ENCODE measurements around the gene MVD. TPM values are rescaled to one million over a fixed set of nuclear protein-coding genes. Genes with fewer than 3 reads are reported as not detected.

The MVD gene
- total and polyA plus RNA-seq, 10 of the 15 experiments (the other 5 are each of a cell fraction or from before 2014, with no cell fraction given), result 5.0 to 147 (median 65.0) TPM

- TF ChIP-seq MEF2B (IDR thresholded peaks at IDR 0.05; ENCODE audit: partially characterized antibody, poor library complexity, severe bottlenecking), result no peak
- TF ChIP-seq, protein P1, sequence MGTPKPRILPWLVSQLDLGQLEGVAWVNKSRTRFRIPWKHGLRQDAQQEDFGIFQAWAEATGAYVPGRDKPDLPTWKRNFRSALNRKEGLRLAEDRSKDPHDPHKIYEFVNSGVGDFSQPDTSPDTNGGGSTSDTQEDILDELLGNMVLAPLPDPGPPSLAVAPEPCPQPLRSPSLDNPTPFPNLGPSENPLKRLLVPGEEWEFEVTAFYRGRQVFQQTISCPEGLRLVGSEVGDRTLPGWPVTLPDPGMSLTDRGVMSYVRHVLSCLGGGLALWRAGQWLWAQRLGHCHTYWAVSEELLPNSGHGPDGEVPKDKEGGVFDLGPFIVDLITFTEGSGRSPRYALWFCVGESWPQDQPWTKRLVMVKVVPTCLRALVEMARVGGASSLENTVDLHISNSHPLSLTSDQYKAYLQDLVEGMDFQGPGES (IDR thresholded peaks at IDR 0.05), result no peak
Observed at GRCh38 chr16:88665148-88665547, 2.3 kb upstream of the MVD start (continued).

DNA sequence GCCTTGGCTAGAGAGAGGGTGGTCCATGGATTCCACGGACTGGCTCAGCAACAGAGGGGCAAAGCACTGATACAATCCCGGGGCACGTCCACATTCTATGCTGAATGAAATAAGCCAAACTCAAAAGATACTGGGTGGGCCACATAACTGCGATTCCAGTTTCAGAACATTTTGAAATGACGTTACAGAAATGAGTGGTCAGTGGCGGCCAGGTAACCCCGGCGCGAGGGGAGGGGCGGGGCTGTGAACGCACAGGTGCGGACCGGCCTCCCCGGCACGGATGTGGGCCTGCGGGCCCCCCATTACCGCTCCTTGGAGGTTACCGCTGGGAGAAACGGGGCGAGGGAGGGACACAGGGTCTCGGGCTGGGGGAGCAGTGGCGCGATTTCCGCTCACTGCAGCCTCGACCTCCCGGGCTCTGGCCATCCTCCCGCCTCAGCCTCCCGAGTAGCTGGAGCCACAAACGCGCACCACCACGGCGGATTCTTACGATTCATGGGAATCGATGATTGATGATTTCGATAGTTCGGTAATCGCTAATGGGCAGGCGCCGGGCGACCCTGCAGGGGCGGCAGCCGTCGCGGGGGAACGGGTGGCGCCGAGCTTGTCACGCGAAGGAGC is 559 bp downstream of the MVD start:
- DNase-seq (ENCODE audit: low read depth, low spot score), result no peak
- intact Hi-C loops (cut with micrococcal nuclease; ENCODE audit: unreplicated experiment), result no loop called here
- TF ChIP-seq, protein P2, sequence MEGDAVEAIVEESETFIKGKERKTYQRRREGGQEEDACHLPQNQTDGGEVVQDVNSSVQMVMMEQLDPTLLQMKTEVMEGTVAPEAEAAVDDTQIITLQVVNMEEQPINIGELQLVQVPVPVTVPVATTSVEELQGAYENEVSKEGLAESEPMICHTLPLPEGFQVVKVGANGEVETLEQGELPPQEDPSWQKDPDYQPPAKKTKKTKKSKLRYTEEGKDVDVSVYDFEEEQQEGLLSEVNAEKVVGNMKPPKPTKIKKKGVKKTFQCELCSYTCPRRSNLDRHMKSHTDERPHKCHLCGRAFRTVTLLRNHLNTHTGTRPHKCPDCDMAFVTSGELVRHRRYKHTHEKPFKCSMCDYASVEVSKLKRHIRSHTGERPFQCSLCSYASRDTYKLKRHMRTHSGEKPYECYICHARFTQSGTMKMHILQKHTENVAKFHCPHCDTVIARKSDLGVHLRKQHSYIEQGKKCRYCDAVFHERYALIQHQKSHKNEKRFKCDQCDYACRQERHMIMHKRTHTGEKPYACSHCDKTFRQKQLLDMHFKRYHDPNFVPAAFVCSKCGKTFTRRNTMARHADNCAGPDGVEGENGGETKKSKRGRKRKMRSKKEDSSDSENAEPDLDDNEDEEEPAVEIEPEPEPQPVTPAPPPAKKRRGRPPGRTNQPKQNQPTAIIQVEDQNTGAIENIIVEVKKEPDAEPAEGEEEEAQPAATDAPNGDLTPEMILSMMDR (IDR thresholded peaks at IDR 0.05 in 2 of 3, conservative IDR thresholded peaks at IDR 0.05 in 1 of 3; ENCODE audit: control insufficient read depth in 2 of 3, extremely low read depth in 1 of 3, insufficient read depth in 1 of 3, low read depth in 3 of 3, low read length in 3 of 3), result no peak
- TF ChIP-seq CREM (IDR thresholded peaks at IDR 0.05; ENCODE audit: low read depth) (peak; percentile 17; the same call in 1 of the 2 replicates), DPF2 (IDR thresholded peaks at IDR 0.05) (peak; percentile 66; the same call in 1 of the 2 replicates), RUNX3 (IDR thresholded peaks at IDR 0.05; ENCODE audit: low read length) (peak; percentile 26; the same call in 1 of the 2 replicates), SREBF1 (IDR thresholded peaks at IDR 0.05; ENCODE audit: low read length) (no peak), TBL1XR1 (IDR thresholded peaks at IDR 0.05; ENCODE audit: low read depth, low read length) (no peak), EGR1 (IDR thresholded peaks at IDR 0.05; ENCODE audit: borderline replicate concordance in 1 of 2, low read depth in 2 of 2, low read length in 2 of 2) (peak in 1 of 2 experiments; percentile 40; a peak in 1 of 3 replicates), SRF (IDR thresholded peaks at IDR 0.05; ENCODE audit: low read depth in 2 of 2, low read length in 2 of 2) (peak in 1 of 2 experiments; percentile 61; a peak in 1 of 4 replicates), TCF3 (IDR thresholded peaks at IDR 0.05; ENCODE audit: borderline replicate concordance, insufficient read depth, low read depth, low read length) (0 out of 2 replicates have a peak, but pooled peaks have one; percentile 27), MLLT1 (IDR thresholded peaks at IDR 0.05) (peak; percentile 49; the same call in 1 of the 2 replicates), EED (IDR thresholded peaks at IDR 0.05; ENCODE audit: low read depth) (no peak), RBBP5 (conservative IDR thresholded peaks at IDR 0.05) (no peak)

More for the DNA sequence above, 559 bp downstream of the MVD start:
- Histone ChIP-seq H3K27me3 (replicated peaks in 1 of 2; ENCODE audit: control insufficient read depth in 2 of 2, insufficient read depth in 2 of 2, low read length in 1 of 2) (no peaks in the 10 kb centered on the region), H3K79me2 (ENCODE audit: control insufficient read depth, insufficient read depth, low read length) (peaks cover 47% of the 10 kb centered on the region), H2AFZ (ENCODE audit: control insufficient read depth, low read depth, low read length) (peak overlapping the region; percentile 49), H3K4me1 (ENCODE audit: control insufficient read depth, insufficient read depth, low read length) (peaks cover 6% of the 10 kb centered on the region; the same call in 1 of the 2 replicates), H3K9me3 (replicated peaks; ENCODE audit: control insufficient read depth, insufficient read depth, low read length) (no peaks in the 10 kb centered on the region), H3K4me2 (ENCODE audit: control insufficient read depth, insufficient read depth) (peak overlapping the region; percentile 61), H3K4me3 (peak overlapping the region; percentile 84), H3K36me3 (ENCODE audit: control insufficient read depth in 2 of 2, insufficient read depth in 2 of 2, low read length in 1 of 2) (peaks cover 4 to 10% of the 10 kb centered on the region in 2 experiments; a peak in 3 of 4 replicates), H4K20me1 (ENCODE audit: control insufficient read depth, insufficient read depth) (no peaks in the 10 kb centered on the region), H3K9ac (ENCODE audit: control insufficient read depth, insufficient read depth, low read length) (peak overlapping the region; percentile 72), H3K27ac (ENCODE audit: control insufficient read depth, insufficient read depth) (peak overlapping the region; percentile 78)
- FAIRE-seq (no peak), ATAC-seq (peak; percentile 11)
- RAD21 ChIA-PET (ENCODE audit: unreplicated experiment), result interaction anchor here (1.3 to 1.9 kb wide), 2 partner anchors 23 to 45 kb away, joined by 3 to 6 read pairs; no protein-coding TSS in a partner anchor
- WGBS (ENCODE audit: insufficient coverage, insufficient replicate concordance, low lambda C conversion rate, missing lambda C conversion rate), result under 1% methylated on average over 43 of the region's 49 CpGs
- CTCF ChIA-PET, result interaction anchor here (0.7 to 1.9 kb wide), 6 partner anchors 11 to 144 kb away, joined by 3 to 6 read pairs (median 4); no protein-coding TSS in a partner anchor
- BruUV-seq (replicated peaks), result TSS peak; percentile 81
- in situ Hi-C loops (cut with MboI), result no loop called here
- SMC1A ChIA-PET (ENCODE audit: uncharacterized antibody, unreplicated experiment), result interaction anchor here (1.5 kb wide), 1 partner anchor 19 kb away, joined by 5 read pairs; no protein-coding TSS in a partner anchor
- POLR2A ChIA-PET, result interaction anchor here (0.6 to 2.4 kb wide), 8 partner anchors 10 to 210 kb away, joined by 3 to 6 read pairs (median 5); partner anchors contain the start of gene CYBA

All from GM12878 (cell line).